ENCODE data around the gene CTTNBP2NL. TPM values are rescaled to one million over a fixed set of nuclear protein-coding genes. Genes with fewer than 3 reads are reported as not detected.
A peak's percentile ranks its signal among the peaks of the same experiment; 100 is the strongest.

CTTNBP2NL gene
- total RNA-seq, 3 donors from 2014 or later: 61.4 to 90.2 (median 79.6) TPM

GRCh38 chr1:112381324-112382076, 14.5 kb upstream of the CTTNBP2NL start:
- TF ChIP-seq, protein P1, sequence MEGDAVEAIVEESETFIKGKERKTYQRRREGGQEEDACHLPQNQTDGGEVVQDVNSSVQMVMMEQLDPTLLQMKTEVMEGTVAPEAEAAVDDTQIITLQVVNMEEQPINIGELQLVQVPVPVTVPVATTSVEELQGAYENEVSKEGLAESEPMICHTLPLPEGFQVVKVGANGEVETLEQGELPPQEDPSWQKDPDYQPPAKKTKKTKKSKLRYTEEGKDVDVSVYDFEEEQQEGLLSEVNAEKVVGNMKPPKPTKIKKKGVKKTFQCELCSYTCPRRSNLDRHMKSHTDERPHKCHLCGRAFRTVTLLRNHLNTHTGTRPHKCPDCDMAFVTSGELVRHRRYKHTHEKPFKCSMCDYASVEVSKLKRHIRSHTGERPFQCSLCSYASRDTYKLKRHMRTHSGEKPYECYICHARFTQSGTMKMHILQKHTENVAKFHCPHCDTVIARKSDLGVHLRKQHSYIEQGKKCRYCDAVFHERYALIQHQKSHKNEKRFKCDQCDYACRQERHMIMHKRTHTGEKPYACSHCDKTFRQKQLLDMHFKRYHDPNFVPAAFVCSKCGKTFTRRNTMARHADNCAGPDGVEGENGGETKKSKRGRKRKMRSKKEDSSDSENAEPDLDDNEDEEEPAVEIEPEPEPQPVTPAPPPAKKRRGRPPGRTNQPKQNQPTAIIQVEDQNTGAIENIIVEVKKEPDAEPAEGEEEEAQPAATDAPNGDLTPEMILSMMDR (IDR thresholded peaks at IDR 0.05): no peak
- ATAC-seq: no peak
- intact Hi-C loops (cut with DNase I, micrococcal nuclease): no loop called here
- no peak for DNase-seq
- Histone ChIP-seq H3K36me3 (ENCODE audit: low read depth) (no peaks in the 10 kb centered on the region), H3K9me3 (no peaks in the 10 kb centered on the region), H3K4me3 (no peak overlapping the region), H3K4me1 (ENCODE audit: low read depth) (no peaks in the 10 kb centered on the region)

GRCh38 chr1:112383759-112384370, 12.1 kb upstream of the CTTNBP2NL start:
- H3K4me1 ChIP-seq (ENCODE audit: low read depth): no peaks in the 10 kb centered on the region
- no peaks in the 10 kb centered on the region for H3K36me3 ChIP-seq (ENCODE audit: low read depth)
- no peaks in the 10 kb centered on the region for H3K9me3 ChIP-seq
- intact Hi-C loops (cut with DNase I, micrococcal nuclease): no loop called here
- no peak for DNase-seq
- no peak for ATAC-seq
- TF ChIP-seq, protein P1 (IDR thresholded peaks at IDR 0.05): no peak
- no peak overlapping the region for H3K4me3 ChIP-seq

DNA sequence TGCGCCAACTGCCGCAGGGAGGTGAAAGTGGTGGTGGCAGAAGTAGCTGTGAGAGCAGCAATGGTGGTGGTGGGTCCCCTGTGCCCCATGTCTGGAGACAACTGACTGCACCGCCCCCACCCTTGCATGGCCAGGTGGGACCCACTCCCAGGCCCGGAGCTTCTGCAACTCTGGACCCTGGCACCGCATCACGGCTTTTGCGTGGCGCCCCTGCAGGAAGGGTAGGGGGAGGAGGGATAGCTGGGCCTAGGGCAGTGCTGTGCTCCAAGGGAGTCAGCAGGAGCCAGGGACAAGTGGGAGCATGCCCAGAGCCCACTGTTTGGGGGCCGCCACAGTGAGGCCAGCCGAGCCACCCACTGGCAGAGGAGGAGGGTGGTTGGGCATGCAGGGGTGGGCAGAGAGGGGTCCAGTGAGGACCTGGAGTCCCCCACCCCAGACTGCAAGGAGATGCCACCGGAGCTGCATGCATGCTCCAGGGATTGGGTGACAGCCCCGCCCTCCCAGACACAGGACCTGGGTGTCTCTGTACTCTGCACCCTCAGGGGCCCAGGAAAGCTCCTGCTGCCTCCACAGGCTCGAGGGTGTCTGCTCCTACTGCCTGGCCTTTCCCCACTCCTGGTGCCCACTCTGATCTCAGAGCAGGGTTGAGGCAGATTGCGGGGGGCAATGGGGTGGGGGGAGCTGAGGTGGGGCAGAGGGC, 9.8 kb upstream of the CTTNBP2NL start:
- intact Hi-C loops (cut with DNase I, micrococcal nuclease): no loop called here

DNA sequence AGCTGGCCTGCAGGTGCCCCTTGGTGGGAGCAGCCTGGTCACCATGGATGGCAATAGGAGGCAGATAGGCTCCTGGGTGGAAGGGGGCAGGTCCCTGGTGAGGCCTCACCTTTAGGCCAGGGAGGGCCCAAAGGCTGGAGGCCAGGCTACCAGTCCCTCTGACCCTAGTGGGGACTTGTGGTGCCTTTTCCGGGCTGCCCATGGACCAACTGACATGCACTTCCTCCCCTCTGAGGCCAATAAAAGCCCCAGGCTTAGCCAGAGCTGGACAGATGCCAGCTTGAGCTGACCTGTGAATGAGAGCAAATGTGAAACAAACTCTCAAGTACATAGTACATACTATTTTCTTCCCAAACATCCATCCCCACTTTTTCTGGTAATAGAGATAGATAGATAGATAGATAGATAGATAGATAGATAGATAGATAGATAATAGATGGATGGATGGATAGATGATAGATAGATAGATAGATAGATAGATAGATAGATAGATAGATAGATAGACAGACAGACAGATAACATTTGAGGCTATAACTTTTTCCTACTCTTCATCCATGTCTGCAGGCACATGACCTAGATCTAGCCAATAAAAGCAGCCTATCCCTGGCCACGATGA, 9.2 kb upstream of the CTTNBP2NL start:
- no peak for ATAC-seq
- H3K4me3 ChIP-seq: no peak overlapping the region

More for the DNA sequence above, 9.8 kb upstream of the CTTNBP2NL start:
- TF ChIP-seq, protein P1 (IDR thresholded peaks at IDR 0.05): no peak
- DNase-seq (no peak), ATAC-seq (no peak)
- Histone ChIP-seq H3K4me3 (no peak overlapping the region), H3K36me3 (ENCODE audit: low read depth) (no peaks in the 10 kb centered on the region), H3K4me1 (ENCODE audit: low read depth) (peaks cover under 1% of the 10 kb centered on the region), H3K9me3 (no peaks in the 10 kb centered on the region)

GRCh38 chr1:112387807-112388206, 8.2 kb upstream of the CTTNBP2NL start:
- ATAC-seq (no peak), DNase-seq (no peak)
- TF ChIP-seq, protein P1 (IDR thresholded peaks at IDR 0.05): no peak
- Histone ChIP-seq H3K4me1 (ENCODE audit: low read depth) (peaks cover 4% of the 10 kb centered on the region), H3K4me3 (no peak overlapping the region), H3K36me3 (ENCODE audit: low read depth) (no peaks in the 10 kb centered on the region), H3K9me3 (no peaks in the 10 kb centered on the region)
- intact Hi-C loops (cut with DNase I, micrococcal nuclease): no loop called here

More for the DNA sequence above, 9.2 kb upstream of the CTTNBP2NL start:
- Histone ChIP-seq H3K36me3 (ENCODE audit: low read depth) (no peaks in the 10 kb centered on the region), H3K9me3 (no peaks in the 10 kb centered on the region), H3K4me1 (ENCODE audit: low read depth) (peaks cover 4% of the 10 kb centered on the region)
- intact Hi-C loops (cut with DNase I, micrococcal nuclease): no loop called here
- DNase-seq: peak in 1 of 3 donors; percentile 33
- TF ChIP-seq, protein P1 (IDR thresholded peaks at IDR 0.05): no peak
